ENCODE data around the gene LILRB3. TPM values are rescaled to one million over a fixed set of nuclear protein-coding genes. Genes with fewer than 3 reads are reported as not detected.
"Not testable (repeated sequence)": the region's sequence is repeated elsewhere in the genome, so short reads cannot be mapped to it uniquely, and the experiment has no call there.

LILRB3 gene
- total RNA-seq, 1 donor from 2014 or later = not detected

- Mint-ChIP-seq H3K27me3 (ENCODE audit: unreplicated experiment) (peaks cover 6% of the 10 kb centered on the region), H3K9me3 (ENCODE audit: unreplicated experiment) (no peaks in the 10 kb centered on the region), H3K36me3 (ENCODE audit: unreplicated experiment) (no peaks in the 10 kb centered on the region), H3K4me1 (ENCODE audit: unreplicated experiment) (peaks cover 3% of the 10 kb centered on the region), H3K27ac (ENCODE audit: unreplicated experiment) (no peak overlapping the region), H3K4me3 (ENCODE audit: unreplicated experiment) (no peak overlapping the region)
- DNase-seq (ENCODE audit: extremely low spot score, unreplicated experiment) = no peak
- no peak for TF ChIP-seq CTCF (IDR thresholded peaks at IDR 0.05)
Measured at GRCh38 chr19:54247106-54247930, 24.5 kb upstream of the LILRB3 start.

DNA sequence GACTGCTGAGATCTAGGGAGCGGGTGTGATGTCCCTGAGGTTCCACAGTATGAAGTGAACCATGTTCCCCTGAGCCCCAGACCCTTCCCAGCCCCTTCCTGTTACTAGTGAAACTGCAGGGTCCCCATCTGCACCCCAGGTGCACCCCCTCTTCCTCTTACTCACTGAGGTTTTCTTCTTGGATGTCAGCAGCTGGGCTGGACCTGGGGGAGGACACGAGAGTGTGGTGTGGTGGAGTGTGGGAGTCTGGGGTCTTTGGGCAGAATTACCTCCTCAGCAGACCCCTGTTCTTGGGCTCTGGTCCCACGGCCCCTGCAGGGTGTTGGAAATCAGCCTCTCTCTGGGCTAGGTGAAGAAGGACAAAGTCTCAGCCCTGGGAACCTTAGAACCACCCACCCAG lies 23.1 kb upstream of the LILRB3 start:
- TF ChIP-seq CTCF (IDR thresholded peaks at IDR 0.05) = no peak
- H3K9me3 Mint-ChIP-seq (ENCODE audit: unreplicated experiment) = no peaks in the 10 kb centered on the region
- H3K27me3 Mint-ChIP-seq (ENCODE audit: unreplicated experiment) = peaks cover 6% of the 10 kb centered on the region
- no peak overlapping the region for H3K4me3 Mint-ChIP-seq (ENCODE audit: unreplicated experiment)
- peaks cover 3% of the 10 kb centered on the region for H3K4me1 Mint-ChIP-seq (ENCODE audit: unreplicated experiment)
- no peak for DNase-seq (ENCODE audit: extremely low spot score, unreplicated experiment)
- no peak overlapping the region for H3K27ac Mint-ChIP-seq (ENCODE audit: unreplicated experiment)
- no peaks in the 10 kb centered on the region for H3K36me3 Mint-ChIP-seq (ENCODE audit: unreplicated experiment)

- H3K4me1 Mint-ChIP-seq (ENCODE audit: unreplicated experiment); H3K4me3 Mint-ChIP-seq (ENCODE audit: unreplicated experiment); H3K9me3 Mint-ChIP-seq (ENCODE audit: unreplicated experiment); H3K27me3 Mint-ChIP-seq (ENCODE audit: unreplicated experiment); DNase-seq (ENCODE audit: extremely low spot score, unreplicated experiment); H3K27ac Mint-ChIP-seq (ENCODE audit: unreplicated experiment); H3K36me3 Mint-ChIP-seq (ENCODE audit: unreplicated experiment): not testable (repeated sequence)
Measured at GRCh38 chr19:54243809-54244208, 21.0 kb upstream of the LILRB3 start.

GRCh38 chr19:54242646-54243045 lies 19.8 kb upstream of the LILRB3 start, which contains the start of gene LILRA6:
Gene LILRA6, minus strand, starts transcription at chr19:54242790.
- H3K36me3 Mint-ChIP-seq (ENCODE audit: unreplicated experiment); DNase-seq (ENCODE audit: extremely low spot score, unreplicated experiment); H3K9me3 Mint-ChIP-seq (ENCODE audit: unreplicated experiment); H3K4me1 Mint-ChIP-seq (ENCODE audit: unreplicated experiment); H3K4me3 Mint-ChIP-seq (ENCODE audit: unreplicated experiment); H3K27ac Mint-ChIP-seq (ENCODE audit: unreplicated experiment); H3K27me3 Mint-ChIP-seq (ENCODE audit: unreplicated experiment): not testable (repeated sequence)

GRCh38 chr19:54242234-54242633 lies 19.4 kb upstream of the LILRB3 start:
- not testable (repeated sequence) for H3K4me1 Mint-ChIP-seq (ENCODE audit: unreplicated experiment); H3K27me3 Mint-ChIP-seq (ENCODE audit: unreplicated experiment); H3K4me3 Mint-ChIP-seq (ENCODE audit: unreplicated experiment); H3K27ac Mint-ChIP-seq (ENCODE audit: unreplicated experiment); H3K9me3 Mint-ChIP-seq (ENCODE audit: unreplicated experiment); DNase-seq (ENCODE audit: extremely low spot score, unreplicated experiment); H3K36me3 Mint-ChIP-seq (ENCODE audit: unreplicated experiment)

DNA sequence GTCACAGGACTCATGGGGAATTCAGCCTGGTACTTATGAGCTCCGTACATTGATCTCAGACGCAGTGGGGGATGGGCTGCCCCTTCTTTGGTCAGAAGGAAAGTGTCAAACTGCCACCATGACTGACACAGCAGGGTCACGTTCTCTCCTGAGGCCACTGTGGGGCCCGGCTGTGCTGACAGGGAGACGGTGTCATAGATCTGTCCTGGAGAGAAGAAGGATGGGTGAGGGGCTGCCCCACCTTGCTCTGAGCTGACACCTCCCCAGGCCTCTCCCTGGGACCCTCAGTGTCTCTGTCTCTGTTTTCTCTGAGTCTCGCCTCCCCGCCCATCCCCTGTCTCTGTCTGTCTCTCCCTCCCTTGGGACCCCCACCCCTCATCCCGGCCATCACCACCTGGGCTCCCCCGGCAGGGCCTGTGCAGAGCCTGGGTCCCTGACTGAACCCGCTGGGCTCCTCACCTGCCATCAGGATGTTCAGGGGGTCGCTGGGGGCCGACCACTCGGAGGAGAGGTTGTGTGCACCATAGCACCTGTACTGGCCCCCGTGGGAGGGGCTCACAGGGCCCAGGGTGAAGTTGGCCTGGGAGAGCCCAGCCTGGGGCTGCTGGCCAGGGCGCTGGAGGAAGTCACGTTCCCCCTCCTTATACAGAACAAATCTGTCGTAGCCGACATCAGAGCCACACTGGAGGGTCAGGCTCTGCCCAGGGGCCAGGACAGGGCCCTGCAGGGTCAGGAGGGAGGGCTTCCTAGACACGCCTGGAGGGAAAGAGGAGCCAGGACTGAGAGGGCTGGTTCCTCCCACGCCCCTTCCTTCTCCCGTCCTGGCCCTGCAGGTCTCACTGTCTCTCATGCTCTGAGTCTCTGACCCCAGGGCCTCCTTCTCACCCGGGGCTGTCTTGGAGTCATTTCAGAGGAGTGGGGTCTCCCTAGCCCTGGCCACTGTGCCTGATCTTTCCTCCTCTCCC lies 17.8 kb upstream of the LILRB3 start:
- H3K36me3 Mint-ChIP-seq (ENCODE audit: unreplicated experiment); H3K9me3 Mint-ChIP-seq (ENCODE audit: unreplicated experiment); H3K27ac Mint-ChIP-seq (ENCODE audit: unreplicated experiment); H3K4me1 Mint-ChIP-seq (ENCODE audit: unreplicated experiment); H3K4me3 Mint-ChIP-seq (ENCODE audit: unreplicated experiment); H3K27me3 Mint-ChIP-seq (ENCODE audit: unreplicated experiment); DNase-seq (ENCODE audit: extremely low spot score, unreplicated experiment): not testable (repeated sequence)

DNA sequence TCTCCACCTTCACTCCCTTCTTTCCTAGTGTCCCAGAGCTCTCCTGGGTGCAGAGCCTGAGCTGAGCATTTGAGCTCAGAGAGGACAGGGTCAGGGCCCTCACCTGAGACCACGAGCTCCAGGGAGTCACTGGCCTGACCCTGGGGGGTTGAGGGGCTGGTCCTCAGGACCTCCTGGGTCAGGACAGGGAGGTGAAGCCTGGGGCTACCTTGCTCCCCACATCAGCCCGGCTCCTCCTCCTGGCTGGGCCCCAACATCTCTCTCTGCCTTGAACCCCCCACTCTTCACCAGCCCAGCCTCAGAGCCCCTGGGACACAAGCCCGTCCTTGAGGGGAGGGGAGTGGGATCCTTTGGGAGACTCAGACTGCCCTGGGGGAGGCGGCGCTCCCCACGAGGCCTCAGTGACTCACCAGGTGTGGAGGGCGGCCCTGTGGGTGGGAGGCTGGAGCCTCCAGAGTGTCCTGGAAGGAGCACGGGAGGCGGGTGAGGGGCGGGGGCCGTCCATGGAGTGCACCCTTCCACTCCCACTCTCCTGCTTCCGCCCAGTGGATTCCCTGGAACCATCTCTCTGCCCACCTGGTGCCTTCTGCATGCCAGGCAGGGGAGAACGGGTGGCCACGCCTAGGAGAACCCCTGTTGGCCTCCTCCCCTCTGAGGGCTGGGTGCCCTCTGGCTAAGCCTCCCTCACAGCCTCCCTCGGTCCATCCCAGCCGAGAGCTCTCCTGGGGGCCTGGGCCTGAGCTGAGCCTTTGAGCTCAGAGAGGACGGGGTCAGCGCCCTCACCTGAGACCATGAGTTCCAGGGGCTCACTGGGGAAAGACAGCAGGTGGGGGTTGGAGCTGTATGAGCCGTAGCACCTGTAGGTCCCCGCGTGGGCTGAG lies 16.9 kb upstream of the LILRB3 start:
- H3K27ac Mint-ChIP-seq (ENCODE audit: unreplicated experiment); H3K4me3 Mint-ChIP-seq (ENCODE audit: unreplicated experiment); H3K27me3 Mint-ChIP-seq (ENCODE audit: unreplicated experiment): not testable (repeated sequence)

More for the DNA sequence above, 16.9 kb upstream of the LILRB3 start:
- not testable (repeated sequence) for DNase-seq (ENCODE audit: extremely low spot score, unreplicated experiment); H3K9me3 Mint-ChIP-seq (ENCODE audit: unreplicated experiment); H3K36me3 Mint-ChIP-seq (ENCODE audit: unreplicated experiment); H3K4me1 Mint-ChIP-seq (ENCODE audit: unreplicated experiment)
